Hematopoietic multipotent progenitor cell treated with erythropoietin and hydrocortisone succinate and interleukin-3 and kit ligand, for 4 days (in vitro differentiated cells): ENCODE results near the gene DEFB108B.
A peak's percentile ranks its signal among the peaks of the same experiment; 100 is the strongest.
"Not testable (repeated sequence)": the region's sequence is repeated elsewhere in the genome, so short reads cannot be mapped to it uniquely, and the experiment has no call there.

Experiments
- DNase-seq: peaks from one replicate; pipeline ENCODE4 v3.0.0-alpha.2; 2015

The DEFB108B gene, protein sequence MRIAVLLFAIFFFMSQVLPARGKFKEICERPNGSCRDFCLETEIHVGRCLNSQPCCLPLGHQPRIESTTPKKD

GRCh38 chr11:71832811-71833210 is at the start of gene DEFB108B:
DEFB108B (plus strand) TSS chr11:71833200; CDS start chr11:71833200, 0 bp downstream.
- not testable (repeated sequence) for DNase-seq

GRCh38 chr11:71786114-71786847 is 46.7 kb upstream of the DEFB108B start:
- peak; percentile 87 for DNase-seq

- DNase-seq = peak; percentile 99
Observed at GRCh38 chr11:71786848-71787097, 46.2 kb upstream of the DEFB108B start.

DNA sequence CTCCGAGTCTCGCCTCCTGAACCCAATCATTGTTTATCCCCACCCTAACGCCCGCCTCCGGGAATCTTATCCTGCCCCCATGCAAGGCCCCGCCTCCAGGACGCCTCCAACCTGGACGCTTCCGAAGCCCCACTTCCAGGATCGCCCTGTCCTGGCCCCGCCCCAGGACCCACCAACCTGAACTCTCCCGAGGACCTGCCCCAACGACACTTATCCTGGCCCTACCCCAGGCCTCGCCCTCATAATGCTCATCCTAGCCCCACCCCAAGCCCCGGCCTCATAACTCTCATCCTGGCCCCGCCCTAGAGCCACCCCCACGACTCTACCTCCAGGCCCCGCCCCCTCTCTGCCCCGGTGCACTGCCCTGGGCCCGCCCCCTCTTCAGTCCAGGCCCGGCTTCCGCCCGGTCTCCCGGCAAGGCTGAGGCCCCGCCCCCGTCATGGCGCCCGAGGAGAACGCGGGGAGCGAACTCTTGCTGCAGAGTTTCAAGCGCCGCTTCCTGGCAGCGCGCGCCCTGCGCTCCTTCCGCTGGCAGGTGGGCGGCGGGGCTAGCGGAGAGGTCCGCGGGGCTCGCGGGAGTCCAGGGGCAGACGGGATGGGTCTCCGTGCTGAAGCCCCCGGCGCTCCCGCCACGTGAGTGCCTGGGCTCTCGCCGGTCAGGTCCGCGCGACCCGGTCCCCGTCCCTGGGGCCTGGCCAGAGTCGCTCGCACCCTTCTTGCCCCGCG is 45.7 kb upstream of the DEFB108B start:
- peak; percentile 98 for DNase-seq

- peak; percentile 21 for DNase-seq
Observed at GRCh38 chr11:71787824-71788454, 45.1 kb upstream of the DEFB108B start.

DNA sequence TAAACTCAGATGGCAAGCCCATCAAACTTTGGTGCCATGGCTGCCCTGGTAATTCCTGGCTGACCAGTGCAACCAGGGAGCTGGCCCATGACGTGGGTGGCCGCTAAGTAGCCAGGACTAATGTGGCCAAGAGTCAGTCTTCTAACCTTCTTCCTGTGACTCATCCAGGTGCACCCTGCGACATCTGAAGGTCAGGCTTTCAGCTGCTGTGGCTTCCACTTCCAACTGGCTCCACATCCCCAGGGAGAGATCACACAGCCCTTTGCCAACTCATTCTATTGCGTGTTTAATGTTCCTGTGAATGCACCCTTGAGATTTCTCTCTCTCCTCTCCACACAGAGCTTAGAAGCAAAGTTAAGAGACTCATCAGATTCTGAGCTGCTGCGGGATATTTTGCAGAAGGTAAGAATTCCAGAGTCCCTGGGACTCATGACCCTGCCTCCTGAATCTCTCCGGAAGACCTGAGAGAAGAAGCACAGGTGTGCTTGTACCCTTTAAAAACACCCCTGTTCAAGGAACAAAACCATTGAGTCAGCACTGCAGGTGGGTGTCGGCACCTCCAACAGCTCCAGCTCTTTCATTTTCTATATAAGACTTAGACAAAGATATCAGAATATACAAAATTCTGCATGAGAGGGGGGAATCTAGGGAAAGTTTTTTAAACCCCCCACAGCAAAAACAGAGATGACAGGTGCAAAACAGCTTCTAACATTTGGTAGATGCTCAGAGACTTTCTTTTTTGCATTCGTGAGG is 43.4 kb upstream of the DEFB108B start:
- not testable (repeated sequence) for DNase-seq

GRCh38 chr11:71791111-71791510 is 41.9 kb upstream of the DEFB108B start:
- DNase-seq = not testable (repeated sequence)

GRCh38 chr11:71792621-71793235 is 40.3 kb upstream of the DEFB108B start:
- peak; percentile 60 for DNase-seq

DNA sequence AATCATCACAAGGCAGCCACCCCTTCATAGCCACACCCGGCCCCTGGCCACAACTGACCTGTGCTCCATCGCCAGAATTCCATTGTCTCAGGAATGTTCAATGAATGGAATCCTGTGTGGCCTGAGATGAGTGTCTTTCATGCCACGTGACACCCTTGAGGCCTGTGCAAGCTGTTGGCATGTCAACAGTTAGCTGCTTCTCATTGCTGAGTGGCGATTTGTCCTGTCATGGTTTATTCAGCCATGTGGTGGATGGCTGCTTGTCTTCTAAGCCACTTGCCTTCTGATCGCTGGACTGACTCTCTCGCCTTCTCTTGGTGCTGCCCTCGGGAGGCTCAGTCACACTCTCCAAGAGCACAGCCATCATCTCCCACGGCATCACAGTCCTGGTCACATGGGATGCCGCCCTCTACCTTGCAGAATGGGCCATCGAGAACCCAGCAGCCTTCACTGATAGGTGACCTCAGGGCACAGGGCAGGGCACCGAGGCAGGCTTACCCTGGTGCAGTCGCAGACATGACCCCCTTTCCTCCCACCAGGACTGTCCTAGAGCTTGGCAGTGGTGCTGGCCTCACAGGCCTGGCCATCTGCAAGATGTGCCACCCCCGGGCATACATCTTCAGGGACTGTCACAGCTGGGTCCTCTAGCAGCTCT is 38.5 kb upstream of the DEFB108B start:
- not testable (repeated sequence) for DNase-seq

- DNase-seq = not testable (repeated sequence)
Observed at GRCh38 chr11:71795236-71795635, 37.8 kb upstream of the DEFB108B start.

DNA sequence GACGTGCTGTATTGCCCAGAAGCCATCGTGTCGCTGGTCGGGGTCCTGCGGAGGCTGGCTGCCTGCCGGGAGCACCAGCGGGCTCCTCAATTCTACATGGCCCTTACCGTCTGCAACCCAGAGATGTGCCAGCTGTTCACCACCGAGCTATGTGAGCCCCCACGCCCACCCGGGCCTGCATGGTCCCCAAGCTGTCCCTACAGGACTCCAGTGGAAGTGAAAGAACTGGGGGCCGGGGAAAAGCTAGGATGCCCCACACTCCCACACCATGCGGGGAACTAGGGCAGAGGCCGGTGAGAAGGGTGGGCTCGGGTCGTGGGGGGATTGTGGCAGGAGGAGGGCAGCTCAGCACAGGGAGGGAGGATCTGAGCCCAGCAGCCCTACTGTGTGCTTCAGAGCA is 37.0 kb upstream of the DEFB108B start:
- not testable (repeated sequence) for DNase-seq

DNA sequence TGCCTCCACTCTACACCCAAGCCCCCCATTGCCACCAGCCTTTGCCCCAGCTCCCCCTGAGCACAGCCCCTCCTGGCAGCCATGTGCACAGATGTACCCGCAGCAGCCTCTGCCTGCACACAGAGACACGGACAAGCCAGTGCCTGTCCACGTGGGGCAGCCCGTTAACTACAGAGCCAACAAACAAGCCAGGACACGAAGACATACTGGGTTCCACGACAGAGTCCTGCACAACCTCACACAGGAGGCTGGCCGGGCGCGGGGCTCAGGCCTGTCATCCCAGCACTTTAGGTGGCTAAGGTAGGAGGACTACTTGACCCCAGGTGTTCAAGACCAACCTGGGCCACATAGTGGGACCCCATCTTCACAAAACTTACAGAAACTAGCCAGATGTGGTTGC is 36.2 kb upstream of the DEFB108B start:
- not testable (repeated sequence) for DNase-seq

GRCh38 chr11:71799556-71800128 is 33.4 kb upstream of the DEFB108B start:
- DNase-seq = not testable (repeated sequence)

DNA sequence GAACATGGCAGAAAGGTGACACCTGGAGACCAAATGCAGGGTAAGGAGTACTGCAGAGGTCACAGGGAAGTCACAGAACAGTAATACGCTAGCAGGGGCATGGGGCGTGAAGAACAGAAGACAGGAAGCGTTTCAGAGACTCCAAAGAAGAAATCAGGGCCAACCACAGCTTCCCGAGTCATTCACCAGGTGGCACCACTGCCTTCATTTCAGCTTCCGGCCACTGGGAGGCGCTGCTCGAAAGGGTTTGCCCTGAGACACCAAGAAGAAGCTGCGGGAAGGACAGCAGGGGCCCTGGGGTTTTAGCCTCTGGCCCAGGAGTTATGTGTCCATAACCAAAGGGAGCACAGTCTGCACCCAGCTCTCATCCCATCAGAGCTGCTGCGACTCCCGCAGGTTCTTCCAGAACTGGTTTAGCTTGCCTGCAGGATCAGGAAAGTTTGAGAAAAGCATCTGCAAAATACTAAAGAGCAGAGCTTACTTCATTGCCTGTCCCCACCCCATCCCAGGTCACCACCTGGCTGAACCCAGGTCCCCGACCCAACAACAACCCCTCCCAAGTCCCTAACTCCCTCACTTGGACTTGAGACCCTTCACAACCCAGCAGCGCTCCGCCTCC is 32.6 kb upstream of the DEFB108B start:
- peak; percentile 88 for DNase-seq

- DNase-seq = not testable (repeated sequence)
Observed at GRCh38 chr11:71801026-71801425, 32.0 kb upstream of the DEFB108B start.

DNA sequence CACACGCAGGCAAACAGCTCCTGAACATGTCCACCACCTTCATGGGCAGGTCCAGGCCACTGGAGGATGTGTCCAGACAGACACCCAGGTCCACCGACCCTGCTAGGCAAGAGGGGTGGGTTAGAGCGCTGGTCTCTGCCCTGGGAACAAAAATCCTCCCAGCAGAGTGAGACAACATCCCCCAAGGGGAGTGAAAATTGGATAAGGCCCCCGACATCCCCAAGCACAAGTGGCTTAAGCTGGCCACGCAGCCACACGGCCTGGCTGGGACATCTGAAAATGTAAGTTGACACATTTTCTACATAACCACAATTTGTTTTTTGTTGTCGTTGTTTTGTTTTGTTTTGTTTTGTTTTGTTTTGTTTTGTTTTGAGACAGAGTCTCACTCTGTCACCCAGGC is 30.1 kb upstream of the DEFB108B start:
- not testable (repeated sequence) for DNase-seq

- not testable (repeated sequence) for DNase-seq
Observed at GRCh38 chr11:71804158-71804947, 28.6 kb upstream of the DEFB108B start.

GRCh38 chr11:71812529-71812928 is 20.5 kb upstream of the DEFB108B start:
- DNase-seq = not testable (repeated sequence)

DNA sequence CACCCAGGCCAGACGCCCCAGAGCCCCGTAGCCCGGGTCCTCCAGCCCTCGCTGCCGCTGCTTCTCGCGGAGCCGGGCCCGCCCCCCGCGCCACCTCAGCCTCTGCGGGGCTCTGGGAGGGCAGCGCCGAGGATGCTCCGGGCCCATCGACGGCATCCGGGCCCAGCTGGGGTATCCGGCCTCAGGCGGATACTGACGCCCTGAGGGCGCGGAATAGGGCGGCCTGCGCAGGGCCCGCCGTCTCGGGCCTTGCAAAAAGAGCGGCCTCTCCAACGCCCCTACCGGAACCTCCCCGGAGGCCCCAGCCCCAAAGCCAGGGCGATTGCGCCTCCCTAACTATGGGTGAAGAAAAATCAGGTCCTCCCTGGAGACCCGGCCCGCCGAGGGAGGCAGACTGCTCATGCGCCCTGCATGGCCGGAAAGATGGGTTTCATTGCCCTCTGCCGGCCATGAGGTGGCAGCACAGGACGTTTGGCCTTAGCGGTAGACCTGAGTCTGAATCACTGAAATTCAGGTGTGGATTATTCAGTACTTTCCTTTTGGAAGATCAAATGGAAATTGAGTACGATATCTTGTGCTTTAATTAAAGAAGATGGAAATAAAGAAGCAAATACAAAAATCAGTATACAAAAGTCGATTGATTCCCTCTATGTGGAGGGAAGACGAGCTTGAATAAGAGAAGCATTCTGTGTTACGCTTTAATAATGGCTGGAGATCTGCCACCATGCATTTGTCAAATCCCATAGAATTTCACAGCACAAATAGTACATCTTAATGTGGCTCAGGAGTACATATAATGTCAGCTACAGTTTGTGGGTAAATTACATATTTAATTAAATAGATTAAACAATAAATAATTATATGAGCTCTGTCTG is 19.3 kb upstream of the DEFB108B start:
- peak; percentile 85 for DNase-seq
